SU-DHL-6 (cell line): ENCODE data around the gene PXDN.
"Not testable (repeated sequence)": the region's sequence is repeated elsewhere in the genome, so short reads cannot be mapped to it uniquely, and the experiment has no call there.

Experiments used
- H2AFZ ChIP-seq: fragments of 200-600 bp; sonication (generic); 2 replicates; pipeline ENCODE4 v1.6.1; 2014; ENCODE audit warnings: low read depth, mild to moderate bottlenecking, moderate library complexity, mixed read lengths, antibody characterized with exemption, low read length; ENCODE audit not compliant: severe bottlenecking
- H3F3A ChIP-seq: fragments of 200-600 bp; shearing (Covaris generic); 2 replicates; pipeline ENCODE4 v1.6.0; 2016; ENCODE audit warnings: antibody characterized with exemption, mild to moderate bottlenecking; ENCODE audit not compliant: insufficient read depth
- H3K27ac ChIP-seq: fragments of 200-600 bp; sonication (generic); 2 replicates; pipeline ENCODE4 v1.5.1; 2016; ENCODE audit warnings: low read depth, mild to moderate bottlenecking, low read length, moderate library complexity, mixed read lengths
- H3K27me3 ChIP-seq: fragments of 200-600 bp; sonication (generic), shearing (Covaris generic); 2 replicates; pipeline ENCODE4 v1.6.0; 2014; ENCODE audit warnings: mild to moderate bottlenecking, low read length
- H3K36me3 ChIP-seq: fragments of 200-600 bp; sonication (generic); 2 replicates; pipeline ENCODE4 v1.6.1; 2014; ENCODE audit warnings: mild to moderate bottlenecking, low read length, mixed read lengths
- H3K4me2 ChIP-seq: fragments of 300-600, 200-600 bp; shearing (Covaris generic), sonication (generic); 2 replicates; pipeline ENCODE4 v1.6.0; 2014; ENCODE audit warnings: low read length, low read depth, mild to moderate bottlenecking; ENCODE audit not compliant: poor library complexity, severe bottlenecking
- H3K4me3 ChIP-seq: fragments of 200-600 bp; sonication (generic); 2 replicates; pipeline ENCODE4 v1.5.1; 2014; ENCODE audit warnings: antibody characterized with exemption, low read length, mild to moderate bottlenecking, mixed read lengths; ENCODE audit not compliant: insufficient read depth, poor library complexity, severe bottlenecking
- H3K79me2 ChIP-seq: fragments of 200-600 bp; sonication (generic); 2 replicates; pipeline ENCODE4 v1.6.1; 2014; ENCODE audit warnings: mild to moderate bottlenecking, low read length, moderate library complexity; ENCODE audit not compliant: insufficient read depth
- H3K9ac ChIP-seq: fragments of 200-600 bp; sonication (generic); 2 replicates; pipeline ENCODE4 v1.7.0; 2014; ENCODE audit warnings: mild to moderate bottlenecking, low read length
- H3K9me2 ChIP-seq: fragments of 200-600 bp; sonication (generic); replicated peaks from 2 replicates; pipeline ENCODE4 v1.6.1; 2014; ENCODE audit warnings: low read length; ENCODE audit not compliant: insufficient read depth
- H3K9me3 ChIP-seq: fragments of 200-600 bp; sonication (generic); 2 replicates; pipeline ENCODE4 v1.6.1; 2014; ENCODE audit warnings: low read length, mixed read lengths; ENCODE audit not compliant: insufficient read depth
- H4K20me1 ChIP-seq: fragments of 200-600 bp; sonication (generic); 2 replicates; pipeline ENCODE4 v1.6.1; 2014; ENCODE audit warnings: low read depth, mild to moderate bottlenecking, antibody characterized with exemption, low read length, moderate library complexity, mixed read lengths
- CTCF ChIP-seq: fragments of 200-600 bp; sonication (generic); IDR thresholded peaks from one replicate; pipeline ENCODE4 v1.5.1; 2017; ENCODE audit warnings: antibody characterized with exemption, mild to moderate bottlenecking, low read length, moderate library complexity; ENCODE audit not compliant: insufficient read depth, poor library complexity, severe bottlenecking
- EZH2phosphoT487 ChIP-seq: fragments of 200-600 bp; sonication (generic), shearing (Covaris generic); conservative IDR thresholded peaks from 2 replicates; pipeline ENCODE4 v1.6.1; 2018; ENCODE audit warnings: mild to moderate bottlenecking, antibody characterized with exemption, low read length, moderate library complexity, mixed read lengths

Gene PXDN

GRCh38 chr2:1707771-1708418, 36.4 kb downstream of the PXDN start:
- H3F3A ChIP-seq: no peaks in the 10 kb centered on the region
- H3K36me3 ChIP-seq: no peaks in the 10 kb centered on the region
- H3K9me3 ChIP-seq: no peaks in the 10 kb centered on the region
- H3K79me2 ChIP-seq: no peaks in the 10 kb centered on the region
- no peaks in the 10 kb centered on the region for H3K9me2 ChIP-seq
- TF ChIP-seq EZH2phosphoT487 (no peak), CTCF (no peak)
- no peaks in the 10 kb centered on the region for H4K20me1 ChIP-seq
- no peak overlapping the region for H3K27ac ChIP-seq
- no peak overlapping the region for H2AFZ ChIP-seq
- H3K4me2 ChIP-seq: no peak overlapping the region
- no peak overlapping the region for H3K4me3 ChIP-seq
- H3K27me3 ChIP-seq: no peaks in the 10 kb centered on the region
- H3K9ac ChIP-seq: no peak overlapping the region

- not testable (repeated sequence) for H3K9ac ChIP-seq, H3K36me3 ChIP-seq, H3K79me2 ChIP-seq, H3K4me3 ChIP-seq, H3K9me3 ChIP-seq, H3K27me3 ChIP-seq, H4K20me1 ChIP-seq, H3K4me2 ChIP-seq, H3F3A ChIP-seq, H2AFZ ChIP-seq, H3K27ac ChIP-seq, H3K9me2 ChIP-seq
These were observed 38.0 kb downstream of the PXDN start for GRCh38 chr2:1706089-1706841.

GRCh38 chr2:1705557-1706076, 38.7 kb downstream of the PXDN start:
- no peak overlapping the region for H2AFZ ChIP-seq
- H3F3A ChIP-seq: no peaks in the 10 kb centered on the region
- no peaks in the 10 kb centered on the region for H3K79me2 ChIP-seq
- H3K27me3 ChIP-seq: no peaks in the 10 kb centered on the region
- H3K4me2 ChIP-seq: no peak overlapping the region
- H3K36me3 ChIP-seq: no peaks in the 10 kb centered on the region
- TF ChIP-seq EZH2phosphoT487 (no peak), CTCF (no peak)
- H3K27ac ChIP-seq: no peak overlapping the region
- no peak overlapping the region for H3K4me3 ChIP-seq
- no peaks in the 10 kb centered on the region for H4K20me1 ChIP-seq
- H3K9me3 ChIP-seq: no peaks in the 10 kb centered on the region
- H3K9ac ChIP-seq: no peak overlapping the region
- no peaks in the 10 kb centered on the region for H3K9me2 ChIP-seq
